ENCODE data around the gene KBTBD7. TPM values are rescaled to one million over a fixed set of nuclear protein-coding genes. Genes with fewer than 3 reads are reported as not detected.
A peak's percentile ranks its signal among the peaks of the same experiment; 100 is the strongest.

KBTBD7 gene
- polyA plus RNA-seq, 1 of the 3 experiments (the other 2 are of a cell fraction), result 1.3 TPM

DNA sequence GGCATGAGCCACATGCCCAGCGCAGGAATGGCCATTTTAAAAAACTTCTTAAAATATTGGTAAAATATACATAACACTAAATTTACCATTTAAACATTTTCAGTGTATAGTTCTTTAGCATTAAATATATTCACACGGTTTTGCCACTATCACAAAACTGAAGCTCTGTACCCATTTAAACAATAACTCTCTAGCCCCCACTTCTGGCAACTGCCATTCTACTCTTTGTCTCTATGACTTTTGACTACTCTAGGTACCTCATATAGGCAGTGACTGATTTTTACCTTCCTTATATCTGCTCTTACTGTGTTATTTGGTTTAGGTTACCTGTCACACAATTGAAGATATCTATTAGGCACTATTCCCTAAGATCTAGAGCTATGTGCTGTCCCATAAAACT lies 2.3 kb upstream of the KBTBD7 start (continued):
- TF ChIP-seq, protein P1, sequence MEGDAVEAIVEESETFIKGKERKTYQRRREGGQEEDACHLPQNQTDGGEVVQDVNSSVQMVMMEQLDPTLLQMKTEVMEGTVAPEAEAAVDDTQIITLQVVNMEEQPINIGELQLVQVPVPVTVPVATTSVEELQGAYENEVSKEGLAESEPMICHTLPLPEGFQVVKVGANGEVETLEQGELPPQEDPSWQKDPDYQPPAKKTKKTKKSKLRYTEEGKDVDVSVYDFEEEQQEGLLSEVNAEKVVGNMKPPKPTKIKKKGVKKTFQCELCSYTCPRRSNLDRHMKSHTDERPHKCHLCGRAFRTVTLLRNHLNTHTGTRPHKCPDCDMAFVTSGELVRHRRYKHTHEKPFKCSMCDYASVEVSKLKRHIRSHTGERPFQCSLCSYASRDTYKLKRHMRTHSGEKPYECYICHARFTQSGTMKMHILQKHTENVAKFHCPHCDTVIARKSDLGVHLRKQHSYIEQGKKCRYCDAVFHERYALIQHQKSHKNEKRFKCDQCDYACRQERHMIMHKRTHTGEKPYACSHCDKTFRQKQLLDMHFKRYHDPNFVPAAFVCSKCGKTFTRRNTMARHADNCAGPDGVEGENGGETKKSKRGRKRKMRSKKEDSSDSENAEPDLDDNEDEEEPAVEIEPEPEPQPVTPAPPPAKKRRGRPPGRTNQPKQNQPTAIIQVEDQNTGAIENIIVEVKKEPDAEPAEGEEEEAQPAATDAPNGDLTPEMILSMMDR (IDR thresholded peaks at IDR 0.05), result peak; percentile 31; the same call in 1 of the 2 replicates
- no peak for TF ChIP-seq USF1 (IDR thresholded peaks at IDR 0.05; ENCODE audit: borderline replicate concordance, low read depth)
- no peak for TF ChIP-seq SMC3 (IDR thresholded peaks at IDR 0.05; ENCODE audit: low read depth, low read length)
- no peak for TF ChIP-seq MEF2A (IDR thresholded peaks at IDR 0.05; ENCODE audit: borderline replicate concordance, low read depth)

- peak; percentile 22 for DNase-seq
- H3K4me2 ChIP-seq, result no peak overlapping the region
- H3K9ac ChIP-seq, result no peak overlapping the region
- H3K27me3 ChIP-seq (ENCODE audit: insufficient read depth), result no peaks in the 10 kb centered on the region
- H3F3A ChIP-seq (replicated peaks; ENCODE audit: insufficient read depth), result no peaks in the 10 kb centered on the region
- H3K4me3 ChIP-seq (ENCODE audit: low read depth in 2 of 2, low read length in 1 of 2), result no peak overlapping the region
- H2AFZ ChIP-seq (ENCODE audit: low read depth), result peak overlapping the region; percentile 29; the same call in 1 of the 2 replicates
- H3K27ac ChIP-seq (ENCODE audit: low read depth in 2 of 2, low read length in 1 of 2), result no peak overlapping the region
- no peaks in the 10 kb centered on the region for H4K20me1 ChIP-seq (ENCODE audit: insufficient read depth)
- H3K4me1 ChIP-seq (ENCODE audit: control insufficient read depth in 1 of 2, insufficient read depth in 2 of 2, low read depth in 1 of 2, low read length in 1 of 2), result peaks cover 0 to 18% of the 10 kb centered on the region in 2 experiments; a peak in 2 of 4 replicates
- H3K36me3 ChIP-seq (replicated peaks in 1 of 2; ENCODE audit: control insufficient read depth in 1 of 2, insufficient read depth in 2 of 2, low read length in 1 of 2), result peaks cover 0 to 3% of the 10 kb centered on the region in 2 experiments
- peaks cover 15% of the 10 kb centered on the region; the same call in 1 of the 2 replicates for H3K79me2 ChIP-seq (ENCODE audit: insufficient read depth)
- POLR2A ChIA-PET, result no interaction called here
- H3K9me3 ChIP-seq, result no peaks in the 10 kb centered on the region
- no peaks in the 10 kb centered on the region for H3K9me2 ChIP-seq
- CTCF ChIA-PET, result interaction anchor here (0.6 to 1.6 kb wide), 5 partner anchors 10 to 407 kb away, joined by 3 to 4 read pairs (median 3); no protein-coding TSS in a partner anchor
- TF ChIP-seq, protein P2, sequence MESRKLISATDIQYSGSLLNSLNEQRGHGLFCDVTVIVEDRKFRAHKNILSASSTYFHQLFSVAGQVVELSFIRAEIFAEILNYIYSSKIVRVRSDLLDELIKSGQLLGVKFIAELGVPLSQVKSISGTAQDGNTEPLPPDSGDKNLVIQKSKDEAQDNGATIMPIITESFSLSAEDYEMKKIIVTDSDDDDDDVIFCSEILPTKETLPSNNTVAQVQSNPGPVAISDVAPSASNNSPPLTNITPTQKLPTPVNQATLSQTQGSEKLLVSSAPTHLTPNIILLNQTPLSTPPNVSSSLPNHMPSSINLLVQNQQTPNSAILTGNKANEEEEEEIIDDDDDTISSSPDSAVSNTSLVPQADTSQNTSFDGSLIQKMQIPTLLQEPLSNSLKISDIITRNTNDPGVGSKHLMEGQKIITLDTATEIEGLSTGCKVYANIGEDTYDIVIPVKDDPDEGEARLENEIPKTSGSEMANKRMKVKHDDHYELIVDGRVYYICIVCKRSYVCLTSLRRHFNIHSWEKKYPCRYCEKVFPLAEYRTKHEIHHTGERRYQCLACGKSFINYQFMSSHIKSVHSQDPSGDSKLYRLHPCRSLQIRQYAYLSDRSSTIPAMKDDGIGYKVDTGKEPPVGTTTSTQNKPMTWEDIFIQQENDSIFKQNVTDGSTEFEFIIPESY (IDR thresholded peaks at IDR 0.05; ENCODE audit: borderline replicate concordance, low read depth), result no peak
- TF ChIP-seq RFX5 (IDR thresholded peaks at IDR 0.05; ENCODE audit: low read length), result no peak
- no peak for TF ChIP-seq SMC3 (IDR thresholded peaks at IDR 0.05; ENCODE audit: low read depth, low read length)
- TF ChIP-seq, protein P3, sequence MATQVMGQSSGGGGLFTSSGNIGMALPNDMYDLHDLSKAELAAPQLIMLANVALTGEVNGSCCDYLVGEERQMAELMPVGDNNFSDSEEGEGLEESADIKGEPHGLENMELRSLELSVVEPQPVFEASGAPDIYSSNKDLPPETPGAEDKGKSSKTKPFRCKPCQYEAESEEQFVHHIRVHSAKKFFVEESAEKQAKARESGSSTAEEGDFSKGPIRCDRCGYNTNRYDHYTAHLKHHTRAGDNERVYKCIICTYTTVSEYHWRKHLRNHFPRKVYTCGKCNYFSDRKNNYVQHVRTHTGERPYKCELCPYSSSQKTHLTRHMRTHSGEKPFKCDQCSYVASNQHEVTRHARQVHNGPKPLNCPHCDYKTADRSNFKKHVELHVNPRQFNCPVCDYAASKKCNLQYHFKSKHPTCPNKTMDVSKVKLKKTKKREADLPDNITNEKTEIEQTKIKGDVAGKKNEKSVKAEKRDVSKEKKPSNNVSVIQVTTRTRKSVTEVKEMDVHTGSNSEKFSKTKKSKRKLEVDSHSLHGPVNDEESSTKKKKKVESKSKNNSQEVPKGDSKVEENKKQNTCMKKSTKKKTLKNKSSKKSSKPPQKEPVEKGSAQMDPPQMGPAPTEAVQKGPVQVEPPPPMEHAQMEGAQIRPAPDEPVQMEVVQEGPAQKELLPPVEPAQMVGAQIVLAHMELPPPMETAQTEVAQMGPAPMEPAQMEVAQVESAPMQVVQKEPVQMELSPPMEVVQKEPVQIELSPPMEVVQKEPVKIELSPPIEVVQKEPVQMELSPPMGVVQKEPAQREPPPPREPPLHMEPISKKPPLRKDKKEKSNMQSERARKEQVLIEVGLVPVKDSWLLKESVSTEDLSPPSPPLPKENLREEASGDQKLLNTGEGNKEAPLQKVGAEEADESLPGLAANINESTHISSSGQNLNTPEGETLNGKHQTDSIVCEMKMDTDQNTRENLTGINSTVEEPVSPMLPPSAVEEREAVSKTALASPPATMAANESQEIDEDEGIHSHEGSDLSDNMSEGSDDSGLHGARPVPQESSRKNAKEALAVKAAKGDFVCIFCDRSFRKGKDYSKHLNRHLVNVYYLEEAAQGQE (IDR thresholded peaks at IDR 0.05; ENCODE audit: low read depth, low read length), result no peak
- peak; percentile 73; the same call in 1 of the 2 replicates for TF ChIP-seq RCOR1 (IDR thresholded peaks at IDR 0.05; ENCODE audit: low read length)
- peak; percentile 46 for TF ChIP-seq GATA2 (CRISPR knock-in tag; IDR thresholded peaks at IDR 0.05)
- no peak for TF ChIP-seq POLR2AphosphoS5 (IDR thresholded peaks at IDR 0.05; ENCODE audit: low read depth, low read length)
Observed at GRCh38 chr13:41196011-41196410, 1.6 kb upstream of the KBTBD7 start.
